Daoy (cell line): Measurements from ENCODE around the gene PRKCQ. TPM values are rescaled to one million over a fixed set of nuclear protein-coding genes. Genes with fewer than 3 reads are reported as not detected.
"Not testable (repeated sequence)": the region's sequence is repeated elsewhere in the genome, so short reads cannot be mapped to it uniquely, and the experiment has no call there.

Source experiments
- DNase-seq: peaks from one replicate; pipeline ENCODE4 v3.0.0-alpha.2; 2015; ENCODE audit warnings: low read depth
- total RNA-seq: library from RNA; depleted of rRNA; stranded (reverse); fragments of >200 nt; shearing (Covaris generic); gene quantifications from 2 replicates; pipeline ENCODE4 v1.2.3, GENCODE V29; 2014

Gene PRKCQ
- total RNA-seq, 1 experiment from 2014 or later, result 7.1 TPM

DNA sequence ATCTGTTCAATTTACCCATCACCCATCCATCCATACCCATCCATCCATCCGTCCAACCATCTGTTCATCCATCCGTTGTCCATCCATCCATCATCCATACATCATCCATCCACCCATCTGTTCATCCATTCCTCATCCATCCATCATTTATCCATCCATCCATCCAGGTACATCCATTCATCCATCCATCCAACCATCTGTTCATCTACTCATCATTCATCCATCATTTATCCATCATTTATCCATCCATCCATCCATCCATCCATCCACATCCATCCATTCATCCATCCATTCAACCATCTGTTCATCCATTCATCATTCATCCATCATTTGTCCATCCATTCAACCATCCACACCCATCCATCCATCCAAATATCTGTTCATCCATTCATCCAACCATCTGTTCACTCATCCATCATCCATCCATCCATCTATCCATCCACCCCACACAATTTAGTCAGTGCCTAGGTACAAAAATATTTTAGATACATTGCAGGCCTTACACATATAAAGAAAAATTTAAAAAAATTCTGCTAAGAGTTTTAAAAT is 119.1 kb downstream of the PRKCQ start:
- DNase-seq, result no peak

DNA sequence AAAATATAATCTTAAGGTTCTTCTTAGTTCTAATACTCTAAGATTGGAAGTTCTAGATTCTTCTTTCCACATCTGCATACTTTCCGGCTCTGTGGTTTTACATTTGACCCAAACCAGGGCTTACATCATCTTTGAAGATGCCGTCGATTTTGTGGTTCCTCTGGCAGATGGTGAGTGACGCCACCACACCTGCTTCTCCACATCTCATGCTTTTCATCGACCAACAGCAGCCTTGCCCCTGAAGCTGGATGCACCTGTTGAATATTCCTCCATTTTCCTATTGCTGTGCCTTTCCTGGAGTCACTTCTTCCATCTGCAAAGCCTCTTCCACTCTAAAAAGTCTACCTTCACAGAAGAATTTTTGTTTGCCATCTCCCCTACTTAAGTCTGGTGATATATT is 121.3 kb downstream of the PRKCQ start:
- DNase-seq, result no peak

DNA sequence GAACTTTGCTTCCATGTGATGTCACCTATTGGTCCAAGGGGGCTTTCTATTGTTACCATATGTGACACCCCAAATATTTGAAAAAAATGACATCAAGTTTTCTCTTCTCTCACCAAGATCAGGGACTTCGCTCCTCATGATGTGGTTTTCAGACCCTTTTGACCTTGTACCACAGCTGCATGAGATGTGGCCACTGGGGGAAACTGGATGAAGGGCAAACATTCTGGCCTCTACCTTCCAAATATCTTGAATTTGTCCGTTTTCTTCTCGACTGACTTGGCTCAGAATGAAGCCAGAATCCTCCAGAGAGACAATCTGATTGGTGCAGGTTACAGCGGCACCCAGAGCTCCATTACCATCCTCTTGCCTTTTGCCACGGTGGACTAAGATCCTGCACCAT is 122.7 kb downstream of the PRKCQ start:
- DNase-seq, result no peak

DNA sequence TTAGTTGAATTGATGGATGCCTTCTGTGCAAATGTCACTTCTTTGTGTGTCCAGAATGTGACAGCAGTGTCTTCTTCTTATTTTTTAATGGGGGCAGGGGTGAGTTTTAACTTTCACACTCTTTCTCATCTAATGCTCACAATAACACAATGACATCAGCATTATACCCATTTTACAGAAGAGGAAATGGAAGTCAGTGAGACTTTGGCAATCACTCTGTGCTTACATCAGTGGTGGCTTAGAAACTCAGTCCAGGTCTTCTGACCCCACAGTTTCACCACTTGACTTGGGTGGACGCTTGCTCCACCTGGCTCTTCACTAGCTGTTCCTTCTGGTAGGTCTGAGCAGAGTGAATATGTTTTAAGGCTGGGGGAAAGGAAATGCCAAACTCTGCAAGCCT is 124.0 kb downstream of the PRKCQ start:
- no peak for DNase-seq

DNA sequence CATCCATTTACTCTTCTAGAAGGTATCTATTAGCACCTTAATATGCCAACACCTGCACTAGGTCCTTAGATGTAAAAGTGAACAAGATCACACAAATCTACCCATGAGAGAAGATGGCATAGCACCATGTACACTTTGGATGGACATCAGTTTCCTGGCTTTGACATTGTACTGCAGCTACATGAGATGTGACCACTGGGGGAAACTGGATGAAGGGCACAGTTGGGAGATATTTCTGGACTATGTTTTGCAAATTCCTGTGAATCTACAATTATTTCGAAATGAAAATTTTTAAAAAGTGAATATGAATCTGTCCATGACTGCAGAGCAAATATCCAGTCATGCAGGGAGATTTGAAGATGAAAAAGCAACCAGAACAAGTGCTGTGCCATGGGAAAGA is 124.5 kb downstream of the PRKCQ start:
- DNase-seq, result no peak

GRCh38 chr10:6446711-6447110 is 133.4 kb downstream of the PRKCQ start:
- no peak for DNase-seq

GRCh38 chr10:6445671-6446316 is 134.3 kb downstream of the PRKCQ start:
- DNase-seq, result peak; percentile 23

DNA sequence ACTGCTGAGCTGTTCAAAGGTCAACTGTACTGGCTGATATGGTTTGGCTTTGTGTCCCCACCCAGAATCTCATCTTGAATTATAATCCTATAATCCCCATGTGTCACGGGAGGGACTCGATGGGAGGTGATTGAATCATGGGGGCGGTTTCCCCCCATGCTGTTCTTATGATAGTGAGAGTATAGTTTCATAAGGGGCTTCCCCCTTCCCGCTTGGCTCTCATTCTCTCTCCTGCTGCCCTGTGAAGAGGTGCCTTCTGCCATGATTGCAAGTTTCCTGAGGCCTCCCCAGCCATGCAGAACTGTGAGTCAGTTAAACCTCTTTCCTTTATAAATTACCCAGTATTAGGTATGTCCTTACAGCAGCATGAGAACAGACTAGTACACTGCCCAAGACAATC is 140.2 kb downstream of the PRKCQ start:
- not testable (repeated sequence) for DNase-seq

- no peak for DNase-seq
Measured at GRCh38 chr10:6431861-6432260, 148.2 kb downstream of the PRKCQ start.

DNA sequence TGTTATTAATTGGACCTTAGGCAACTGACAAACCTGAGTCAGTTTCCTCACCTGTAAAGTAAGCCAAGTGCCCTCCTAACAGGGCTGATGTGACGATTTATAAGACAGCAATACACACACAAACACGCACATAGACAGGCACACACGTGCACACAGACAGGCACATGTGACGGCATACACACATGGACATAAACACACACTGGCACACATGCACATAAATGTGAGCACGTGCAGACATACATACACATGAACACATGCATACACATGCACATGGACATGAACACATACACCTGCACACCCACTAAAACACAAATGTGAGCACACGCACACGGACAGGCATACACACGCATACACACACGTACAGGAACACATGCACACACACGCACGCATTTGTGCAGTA is 148.9 kb downstream of the PRKCQ start:
- no peak for DNase-seq

DNA sequence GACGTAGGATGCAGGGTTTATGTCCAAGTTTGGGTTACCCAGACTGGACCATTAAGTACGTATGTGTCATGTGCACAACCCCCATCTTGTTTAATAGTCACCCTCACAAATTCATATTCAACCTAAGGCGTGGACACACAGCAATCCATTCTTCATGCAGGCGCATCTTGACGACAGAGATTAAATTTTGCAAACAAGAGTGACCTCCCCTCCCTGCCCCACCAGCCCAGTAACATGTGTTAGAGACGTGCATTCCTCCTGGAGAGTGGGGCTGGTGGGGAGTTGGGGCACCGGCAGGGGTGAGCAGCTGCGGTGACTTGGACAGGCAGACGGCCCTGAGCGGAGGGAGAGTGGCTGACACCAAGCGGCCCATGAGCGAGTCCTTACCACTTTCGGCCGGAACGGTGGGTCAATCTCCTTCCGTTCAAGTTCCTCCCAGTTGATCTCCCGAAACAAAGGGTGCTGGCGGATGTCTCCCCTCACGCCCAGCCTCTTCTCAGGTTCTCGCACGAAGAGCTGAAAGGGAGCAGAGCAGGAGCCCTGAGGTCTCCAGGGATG is 149.6 kb downstream of the PRKCQ start:
- no peak for DNase-seq

GRCh38 chr10:6427357-6427959 is 152.6 kb downstream of the PRKCQ start:
- no peak for DNase-seq

DNA sequence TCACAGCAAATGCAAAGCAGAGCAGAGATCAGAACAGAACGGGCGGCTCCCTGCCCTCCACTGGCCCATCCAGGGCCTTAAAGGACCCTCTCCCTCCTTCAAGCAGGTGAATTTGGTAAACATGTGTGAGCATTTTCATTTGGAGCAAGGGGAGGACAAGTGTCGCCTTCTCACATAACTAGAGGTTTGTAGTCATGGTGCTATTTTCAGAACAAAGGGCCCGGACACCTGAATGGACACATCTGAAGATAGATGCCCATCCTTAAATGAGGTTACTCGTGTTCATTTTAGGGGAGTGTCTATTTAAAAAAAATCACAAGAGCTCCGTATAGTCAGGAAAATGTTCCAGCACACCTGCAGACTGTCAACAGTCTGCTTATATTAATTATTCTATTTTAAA is 153.8 kb downstream of the PRKCQ start:
- DNase-seq, result no peak

- no peak for DNase-seq
Measured at GRCh38 chr10:6423413-6424170, 156.5 kb downstream of the PRKCQ start.

GRCh38 chr10:6423004-6423403 is 157.1 kb downstream of the PRKCQ start:
- DNase-seq, result peak; percentile 60

DNA sequence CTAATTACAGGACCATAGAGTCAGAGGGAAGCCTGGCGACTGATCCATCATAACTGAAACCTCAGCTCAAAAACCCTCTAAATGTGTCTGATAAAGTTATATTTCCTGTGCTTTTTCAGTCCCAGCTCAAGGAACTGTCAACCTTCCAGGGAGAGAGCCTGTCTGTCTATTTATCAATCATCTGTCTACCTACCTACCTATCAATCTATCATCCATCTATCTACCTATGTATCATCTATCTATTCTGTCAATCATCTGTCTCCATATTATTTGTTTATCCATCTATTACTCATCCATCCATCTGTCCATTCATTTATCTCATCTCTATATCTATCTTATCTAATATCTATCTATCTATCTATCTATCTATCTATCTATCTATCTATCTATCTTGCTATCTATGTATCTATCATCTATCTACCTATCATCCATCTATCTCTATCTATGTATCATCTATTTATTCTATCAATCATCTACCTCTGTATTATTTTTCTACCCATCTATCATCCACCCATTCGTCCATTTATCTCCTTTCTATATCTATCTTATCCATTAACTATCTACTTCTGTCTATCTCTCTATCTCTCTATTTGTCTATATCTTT is 161.4 kb downstream of the PRKCQ start:
- no peak for DNase-seq

- no peak for DNase-seq
Measured at GRCh38 chr10:6418167-6418566, 161.9 kb downstream of the PRKCQ start.

DNA sequence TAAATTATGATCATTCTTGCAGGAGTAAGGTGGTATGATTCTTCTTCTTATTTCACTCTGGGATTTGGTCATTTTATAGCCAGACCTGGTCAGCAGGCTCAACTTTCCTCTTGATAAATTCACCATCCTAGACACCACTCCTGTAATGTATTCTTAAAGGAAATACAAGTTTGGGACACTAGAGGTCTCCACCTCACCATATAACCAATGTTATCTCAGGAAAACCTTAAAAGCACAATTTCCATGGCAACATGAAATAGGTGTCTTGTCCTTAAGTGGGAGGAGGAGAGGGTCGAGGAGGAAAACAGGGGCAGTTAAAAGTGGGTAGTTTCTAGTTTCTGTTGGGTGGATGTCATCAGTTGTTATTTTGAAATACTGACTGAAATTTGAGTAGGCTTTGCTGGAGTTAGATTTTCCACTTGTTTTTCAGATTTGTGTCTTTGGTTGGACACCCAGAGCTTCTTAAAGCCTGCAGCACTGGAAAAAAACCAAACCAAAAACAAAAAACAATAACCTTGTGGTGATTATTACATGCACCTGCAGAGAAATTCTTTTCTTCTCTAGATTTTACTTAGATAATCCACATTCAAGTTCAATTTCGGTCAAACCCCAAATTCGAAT is 163.1 kb downstream of the PRKCQ start:
- peak; percentile 13 for DNase-seq

DNA sequence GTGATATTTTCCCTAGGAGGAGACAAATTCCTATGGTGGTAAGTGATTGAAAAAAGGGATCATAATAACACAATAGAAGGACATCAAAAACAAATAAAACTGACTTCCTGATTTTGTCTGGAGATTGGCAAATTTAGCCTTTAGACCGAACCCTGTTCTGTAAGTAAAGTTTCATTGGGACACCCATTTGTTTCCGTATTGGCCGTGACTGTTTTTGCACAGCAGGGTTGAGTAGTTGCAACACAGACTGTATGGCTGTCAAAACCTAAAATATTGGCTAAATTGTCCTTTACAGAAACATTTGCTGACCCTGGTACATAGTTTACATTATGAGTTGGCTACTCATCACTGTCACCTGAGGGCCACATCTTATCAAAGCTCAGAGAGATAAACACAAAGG is 168.6 kb downstream of the PRKCQ start:
- DNase-seq, result no peak

GRCh38 chr10:6410830-6411229 is 169.2 kb downstream of the PRKCQ start:
- no peak for DNase-seq

GRCh38 chr10:6409971-6410643 is 170.0 kb downstream of the PRKCQ start:
- peak; percentile 61 for DNase-seq
